ENCODE data around the gene ANKEF1. TPM values are rescaled to one million over a fixed set of nuclear protein-coding genes. Genes with fewer than 3 reads are reported as not detected.

Gene ANKEF1
- total and polyA plus RNA-seq, 9 donors, result 1.1 to 6.9 (median 3.6) TPM

- TF ChIP-seq POLR2A (IDR thresholded peaks at IDR 0.05), result no peak
- TF ChIP-seq CTCF (IDR thresholded peaks at IDR 0.05), result no peak
- no peak for TF ChIP-seq EP300 (IDR thresholded peaks at IDR 0.05)
- DNase-seq, result no peak
- H3K27ac ChIP-seq, result no peak overlapping the region
- no peaks in the 10 kb centered on the region for H3K27me3 ChIP-seq
- WGBS, 3 donors, result 64 to 79% (median 77%) methylated on average over 4 of the region's 4 CpGs
- no peaks in the 10 kb centered on the region for H3K4me1 ChIP-seq (ENCODE audit: insufficient read depth)
- no peaks in the 10 kb centered on the region for H3K36me3 ChIP-seq
- no peaks in the 10 kb centered on the region for H3K9me3 ChIP-seq
- H3K4me3 ChIP-seq, result no peak overlapping the region
- intact Hi-C loops (cut with DNase I), result no loop called here
Observed at GRCh38 chr20:10006447-10007090, 28.2 kb upstream of the ANKEF1 start.

- no peaks in the 10 kb centered on the region for H3K4me1 ChIP-seq (ENCODE audit: insufficient read depth)
- H3K9me3 ChIP-seq, result no peaks in the 10 kb centered on the region
- DNase-seq, result no peak
- intact Hi-C loops (cut with DNase I), result no loop called here
- WGBS, 3 donors, result 27 to 65% (median 61%) methylated on average over 2 of the region's 2 CpGs
- no peak overlapping the region for H3K27ac ChIP-seq
- H3K4me3 ChIP-seq, result no peak overlapping the region
- TF ChIP-seq CTCF (IDR thresholded peaks at IDR 0.05), result no peak
- no peak for TF ChIP-seq POLR2A (IDR thresholded peaks at IDR 0.05)
- TF ChIP-seq EP300 (IDR thresholded peaks at IDR 0.05), result no peak
- no peaks in the 10 kb centered on the region for H3K27me3 ChIP-seq
- H3K36me3 ChIP-seq, result no peaks in the 10 kb centered on the region
Observed at GRCh38 chr20:10007158-10007557, 27.6 kb upstream of the ANKEF1 start.

GRCh38 chr20:10007747-10008146 lies 27.0 kb upstream of the ANKEF1 start:
- intact Hi-C loops (cut with DNase I), result no loop called here
- no peak overlapping the region for H3K4me3 ChIP-seq
- H3K36me3 ChIP-seq, result no peaks in the 10 kb centered on the region
- no peaks in the 10 kb centered on the region for H3K27me3 ChIP-seq
- no peak for TF ChIP-seq POLR2A (IDR thresholded peaks at IDR 0.05)
- TF ChIP-seq CTCF (IDR thresholded peaks at IDR 0.05), result no peak
- no peak for TF ChIP-seq EP300 (IDR thresholded peaks at IDR 0.05)
- H3K4me1 ChIP-seq (ENCODE audit: insufficient read depth), result no peaks in the 10 kb centered on the region
- WGBS, 3 donors, result 92% methylated on average over 5 of the region's 5 CpGs
- no peaks in the 10 kb centered on the region for H3K9me3 ChIP-seq
- H3K27ac ChIP-seq, result no peak overlapping the region
- no peak for DNase-seq

- Histone ChIP-seq H3K36me3 (no peaks in the 10 kb centered on the region), H3K4me3 (no peak overlapping the region), H3K27ac (no peak overlapping the region), H3K9me3 (no peaks in the 10 kb centered on the region), H3K4me1 (ENCODE audit: insufficient read depth) (no peaks in the 10 kb centered on the region), H3K27me3 (no peaks in the 10 kb centered on the region)
- no peak for DNase-seq
- TF ChIP-seq POLR2A (IDR thresholded peaks at IDR 0.05) (no peak), CTCF (IDR thresholded peaks at IDR 0.05) (no peak), EP300 (IDR thresholded peaks at IDR 0.05) (no peak)
- 64 to 79% (median 72%) methylated on average over 5 of the region's 5 CpGs for WGBS, 3 donors
- intact Hi-C loops (cut with DNase I), result no loop called here
Observed at GRCh38 chr20:10012464-10012863, 22.3 kb upstream of the ANKEF1 start.
